Left ventricle myocardium inferior (tissue), 1 donor: ENCODE measurements around the gene PRCD. TPM values are rescaled to one million over a fixed set of nuclear protein-coding genes. Genes with fewer than 3 reads are reported as not detected.
A peak's percentile ranks its signal among the peaks of the same experiment; 100 is the strongest.
"Not testable (repeated sequence)": the region's sequence is repeated elsewhere in the genome, so short reads cannot be mapped to it uniquely, and the experiment has no call there.

Experiments
- DNase-seq: peaks from one replicate; pipeline ENCODE4 v3.0.0-alpha.2; 2020
- H3K27ac ChIP-seq: fragments of 200-600 bp; replicated peaks from 2 replicates; pipeline ENCODE4 v1.8.0; 2021
- H3K27me3 ChIP-seq: fragments of 200-600 bp; 2 replicates; pipeline ENCODE4 v1.8.0; 2021; ENCODE audit warnings: low read depth
- H3K36me3 ChIP-seq: fragments of 200-600 bp; 2 replicates; pipeline ENCODE4 v1.8.0; 2021
- H3K4me1 ChIP-seq: fragments of 200-600 bp; 2 replicates; pipeline ENCODE4 v1.8.0; 2021
- H3K4me3 ChIP-seq: fragments of 200-600 bp; 2 replicates; pipeline ENCODE4 v1.8.0; 2021; ENCODE audit warnings: mild to moderate bottlenecking, moderate library complexity
- H3K9me3 ChIP-seq: fragments of 200-600 bp; replicated peaks from 2 replicates; pipeline ENCODE4 v1.8.0; 2021
- intact Hi-C: fragments of 100-400 bp; cut with micrococcal nuclease; formaldehyde crosslinking; loops from one replicate; pipeline ENCODE4 v1.11.0; 2022
- total RNA-seq: library from RNA; stranded (reverse); fragmentation: NEBNext Ultra II Directional; extraction: Animal tissue kit (Norgen Biotek cat#: 25700); gene quantifications from one replicate; pipeline ENCODE4 v1.2.1, GENCODE V29; 2021
- TF ChIP-seq, protein P1 (sequence below): fragments of 200-600 bp; IDR thresholded peaks from 2 replicates; pipeline ENCODE4 v1.8.0; 2021; ENCODE audit warnings: antibody characterized with exemption, mild to moderate bottlenecking, borderline replicate concordance
- donor health status: DM: no; HTN: yes; CAD: no; lungs with severe emphysema.

The PRCD gene
- total RNA-seq, 1 donor from 2014 or later = 3.9 TPM

DNA sequence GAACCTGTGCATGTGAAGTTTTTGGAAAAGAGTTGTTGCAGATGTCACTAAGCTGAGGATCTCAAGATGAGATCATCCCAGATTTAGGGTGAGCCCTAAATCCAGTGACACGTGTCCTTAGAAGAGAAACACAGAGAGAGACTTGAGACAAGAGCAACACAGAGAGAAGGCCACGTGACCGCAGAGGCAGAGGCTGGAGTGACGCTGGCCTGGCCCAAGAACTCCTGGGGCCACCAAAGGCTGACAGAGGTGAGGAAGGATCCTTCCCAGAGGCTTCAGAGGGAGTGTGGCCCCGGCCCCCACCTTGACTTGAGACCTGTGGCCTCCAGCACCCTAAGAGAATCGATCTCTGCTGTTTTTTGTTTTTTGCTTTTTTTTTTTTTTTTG, 26.5 kb upstream of the PRCD start:
- DNase-seq = no peak
- no peak overlapping the region for H3K4me3 ChIP-seq
- TF ChIP-seq, protein P1, sequence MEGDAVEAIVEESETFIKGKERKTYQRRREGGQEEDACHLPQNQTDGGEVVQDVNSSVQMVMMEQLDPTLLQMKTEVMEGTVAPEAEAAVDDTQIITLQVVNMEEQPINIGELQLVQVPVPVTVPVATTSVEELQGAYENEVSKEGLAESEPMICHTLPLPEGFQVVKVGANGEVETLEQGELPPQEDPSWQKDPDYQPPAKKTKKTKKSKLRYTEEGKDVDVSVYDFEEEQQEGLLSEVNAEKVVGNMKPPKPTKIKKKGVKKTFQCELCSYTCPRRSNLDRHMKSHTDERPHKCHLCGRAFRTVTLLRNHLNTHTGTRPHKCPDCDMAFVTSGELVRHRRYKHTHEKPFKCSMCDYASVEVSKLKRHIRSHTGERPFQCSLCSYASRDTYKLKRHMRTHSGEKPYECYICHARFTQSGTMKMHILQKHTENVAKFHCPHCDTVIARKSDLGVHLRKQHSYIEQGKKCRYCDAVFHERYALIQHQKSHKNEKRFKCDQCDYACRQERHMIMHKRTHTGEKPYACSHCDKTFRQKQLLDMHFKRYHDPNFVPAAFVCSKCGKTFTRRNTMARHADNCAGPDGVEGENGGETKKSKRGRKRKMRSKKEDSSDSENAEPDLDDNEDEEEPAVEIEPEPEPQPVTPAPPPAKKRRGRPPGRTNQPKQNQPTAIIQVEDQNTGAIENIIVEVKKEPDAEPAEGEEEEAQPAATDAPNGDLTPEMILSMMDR = no peak
- no peaks in the 10 kb centered on the region for H3K9me3 ChIP-seq
- intact Hi-C loops = no loop called here
- H3K27me3 ChIP-seq = no peaks in the 10 kb centered on the region
- H3K27ac ChIP-seq = no peak overlapping the region
- H3K4me1 ChIP-seq = peaks cover 18% of the 10 kb centered on the region
- no peaks in the 10 kb centered on the region for H3K36me3 ChIP-seq

GRCh38 chr17:76514355-76514754, 25.5 kb upstream of the PRCD start:
- H3K27me3 ChIP-seq, DNase-seq, H3K4me3 ChIP-seq, H3K9me3 ChIP-seq, intact Hi-C loops, H3K36me3 ChIP-seq: not testable (repeated sequence)
- Histone ChIP-seq H3K4me1 (peaks cover 18% of the 10 kb centered on the region), H3K27ac (peak overlapping the region; percentile 74)

DNA sequence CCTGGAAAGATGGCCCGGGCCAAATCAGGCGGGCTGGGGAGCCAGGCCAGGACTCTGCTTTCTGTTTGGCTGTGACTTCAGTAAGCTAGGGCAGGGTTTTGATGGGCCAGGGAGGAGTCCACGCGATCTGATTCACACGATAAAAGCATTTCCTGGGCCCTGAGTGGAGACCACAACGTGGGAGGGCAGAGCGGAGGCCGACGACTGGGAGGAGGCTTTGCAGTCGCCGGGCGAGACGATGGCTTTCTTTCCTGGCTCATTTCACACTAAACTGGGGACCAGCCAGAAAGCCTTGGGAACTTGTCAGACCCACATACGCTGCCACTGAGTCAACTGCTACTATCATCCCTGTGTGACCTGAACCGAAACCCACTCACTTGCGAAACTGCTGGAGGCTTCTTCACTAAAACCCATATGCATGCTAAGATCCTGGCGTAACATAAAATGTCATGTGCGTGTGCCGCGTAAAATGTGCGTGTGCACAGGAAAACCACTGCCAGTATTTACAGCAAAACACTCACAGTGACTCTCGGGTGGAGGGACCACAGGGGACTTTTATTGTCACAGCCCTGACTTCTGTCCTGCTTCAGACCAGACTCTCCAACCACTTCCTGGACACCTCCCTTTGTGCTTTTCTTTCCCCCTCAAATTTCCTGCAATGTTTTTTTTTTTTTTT, 24.4 kb upstream of the PRCD start:
- intact Hi-C loops = no loop called here
- DNase-seq = peak; percentile 56
- Histone ChIP-seq H3K4me3 (peak overlapping the region; percentile 40), H3K27me3 (no peaks in the 10 kb centered on the region), H3K9me3 (no peaks in the 10 kb centered on the region), H3K4me1 (peaks cover 18% of the 10 kb centered on the region), H3K27ac (peak overlapping the region; percentile 74), H3K36me3 (no peaks in the 10 kb centered on the region)
- TF ChIP-seq, protein P1 = no peak

GRCh38 chr17:76517638-76518038, 22.2 kb upstream of the PRCD start:
- TF ChIP-seq, protein P1 = peak; percentile 23
- Histone ChIP-seq H3K4me3 (no peak overlapping the region), H3K27me3 (no peaks in the 10 kb centered on the region), H3K27ac (no peak overlapping the region), H3K4me1 (peaks cover 14% of the 10 kb centered on the region), H3K36me3 (no peaks in the 10 kb centered on the region), H3K9me3 (no peaks in the 10 kb centered on the region)
- intact Hi-C loops = no loop called here
- DNase-seq = no peak

GRCh38 chr17:76519048-76519966, 20.5 kb upstream of the PRCD start:
- Histone ChIP-seq H3K36me3 (no peaks in the 10 kb centered on the region), H3K27ac (peak overlapping the region; percentile 40), H3K9me3 (no peaks in the 10 kb centered on the region), H3K4me3 (no peak overlapping the region), H3K4me1 (peaks cover 30% of the 10 kb centered on the region), H3K27me3 (no peaks in the 10 kb centered on the region)
- DNase-seq = no peak
- intact Hi-C loops = no loop called here
- TF ChIP-seq, protein P1 = no peak
